GM23338 (cell line): ENCODE results near the gene PUS7. TPM values are rescaled to one million over a fixed set of nuclear protein-coding genes. Genes with fewer than 3 reads are reported as not detected.

Experiments used
- ATAC-seq: fragments of 200-7000 bp; cut with Tn5 transposase; 3 replicates; pipeline ENCODE4 v1.9.1; 2020
- DNase-seq: peaks from one replicate; pipeline ENCODE4 v3.0.0-alpha.2; 2015; ENCODE audit warnings: low spot score
- H2AFZ ChIP-seq: fragments of 200-600 bp; sonication (generic); 2 replicates; pipeline ENCODE4 v1.8.0; 2016; ENCODE audit warnings: antibody characterized with exemption, mild to moderate bottlenecking, moderate library complexity
- H3F3A ChIP-seq: fragments of 200-600 bp; sonication (generic); replicated peaks from 2 replicates; pipeline ENCODE4 v1.8.0; 2017; ENCODE audit warnings: antibody characterized with exemption, mixed run types, low read depth
- H3K27ac ChIP-seq: fragments of 200-600 bp; sonication (generic); 2 replicates; pipeline ENCODE4 v1.6.1; 2016; ENCODE audit warnings: low read depth
- H3K27me3 ChIP-seq: fragments of 200-600 bp; sonication (generic); 2 replicates; pipeline ENCODE4 v1.8.0; 2016; ENCODE audit warnings: mild to moderate bottlenecking, mixed run types, moderate library complexity; ENCODE audit not compliant: insufficient read depth
- H3K36me3 ChIP-seq: fragments of 200-600 bp; sonication (generic); 2 replicates; pipeline ENCODE4 v1.8.0; 2016; ENCODE audit warnings: mild to moderate bottlenecking; ENCODE audit not compliant: insufficient read depth
- H3K4me1 ChIP-seq: fragments of 200-600 bp; sonication (generic); 2 replicates; pipeline ENCODE4 v1.8.0; 2016; ENCODE audit warnings: mild to moderate bottlenecking, moderate library complexity; ENCODE audit not compliant: insufficient read depth
- H3K4me2 ChIP-seq: fragments of 200-600 bp; sonication (generic); 2 replicates; pipeline ENCODE4 v1.7.1; 2017; ENCODE audit warnings: mixed run types
- H3K4me3 ChIP-seq: fragments of 200-600 bp; sonication (generic); 2 replicates; pipeline ENCODE4 v1.6.1; 2016; ENCODE audit warnings: mixed run types
- H3K79me2 ChIP-seq: fragments of 200-600 bp; sonication (generic); replicated peaks from 2 replicates; pipeline ENCODE4 v1.8.0; 2017; ENCODE audit warnings: mild to moderate bottlenecking; ENCODE audit not compliant: insufficient read depth
- H3K9me2 ChIP-seq: fragments of 200-600 bp; sonication (generic); 2 replicates; pipeline ENCODE4 v1.8.0; 2017; ENCODE audit not compliant: insufficient read depth
- H4K20me1 ChIP-seq: fragments of 200-600 bp; sonication (generic); replicated peaks from 2 replicates; pipeline ENCODE4 v1.8.0; 2017; ENCODE audit warnings: mild to moderate bottlenecking; ENCODE audit not compliant: insufficient read depth
- H3K27ac Mint-ChIP-seq: 2 replicates; pipeline ENCODE4 v1.8.0; 2020; ENCODE audit warnings: inconsistent platforms, mild to moderate bottlenecking, moderate library complexity, mixed read lengths
- H3K27me3 Mint-ChIP-seq: 3 replicates; pipeline ENCODE4 v1.8.0; 2022; ENCODE audit warnings: low read depth, mild to moderate bottlenecking, moderate library complexity, mixed read lengths, inconsistent platforms; ENCODE audit not compliant: insufficient read depth, poor library complexity
- H3K36me3 Mint-ChIP-seq: 3 replicates; pipeline ENCODE4 v1.8.0; 2021; ENCODE audit warnings: low read depth, mild to moderate bottlenecking, inconsistent platforms, moderate library complexity, mixed read lengths
- H3K4me1 Mint-ChIP-seq: 3 replicates; pipeline ENCODE4 v1.8.0; 2020; ENCODE audit warnings: mild to moderate bottlenecking, inconsistent platforms, mixed read lengths
- H3K4me3 Mint-ChIP-seq: 3 replicates; pipeline ENCODE4 v1.8.0; 2021; ENCODE audit warnings: moderate library complexity, mild to moderate bottlenecking, inconsistent platforms, mixed read lengths
- H3K9me3 Mint-ChIP-seq: 3 replicates; pipeline ENCODE4 v1.8.0; 2020; ENCODE audit warnings: moderate library complexity, mild to moderate bottlenecking, inconsistent platforms, mixed read lengths
- CREB1 ChIP-seq: fragments of 250-450 bp; sonication (Bioruptor Pico); IDR thresholded peaks from 2 replicates; pipeline ENCODE4 v1.5.0; 2020; ENCODE audit warnings: low read depth, mild to moderate bottlenecking, moderate library complexity
- CTCF ChIP-seq, 2 experiments: fragments of 200-600 bp in 1 of 2; sonication (generic) in 1 of 2; conservative IDR thresholded peaks; 2 replicates each; pipeline versions ENCODE4 v1.5.1 to v1.6.1; 2016 to 2017; ENCODE audit warnings: antibody characterized with exemption in 2 of 2, low read depth in 2 of 2, mild to moderate bottlenecking in 2 of 2, moderate library complexity in 1 of 2
- EZH2 ChIP-seq: fragments of 200-600 bp; sonication (generic); IDR thresholded peaks from one replicate; pipeline ENCODE4 v1.8.0; 2017; ENCODE audit warnings: antibody characterized with exemption, mild to moderate bottlenecking, low read depth; ENCODE audit not compliant: unreplicated experiment
- EZH2phosphoT487 ChIP-seq: fragments of 200-600 bp; sonication (generic); IDR thresholded peaks from one replicate; pipeline ENCODE4 v1.8.1; 2018; ENCODE audit warnings: antibody characterized with exemption; ENCODE audit not compliant: unreplicated experiment
- JUNB ChIP-seq: IDR thresholded peaks from one replicate; pipeline ENCODE4 v1.6.1; 2016; ENCODE audit warnings: antibody characterized with exemption; ENCODE audit not compliant: unreplicated experiment
- NANOG ChIP-seq: IDR thresholded peaks from 2 replicates; pipeline ENCODE4 v1.6.1; 2016; ENCODE audit warnings: antibody characterized with exemption, borderline replicate concordance
- POLR2AphosphoS5 ChIP-seq: IDR thresholded peaks from 2 replicates; pipeline ENCODE4 v1.6.1; 2016; ENCODE audit warnings: antibody characterized with exemption, low read depth
- STAT1 ChIP-seq: IDR thresholded peaks from one replicate; pipeline ENCODE4 v1.6.1; 2016; ENCODE audit warnings: antibody characterized with exemption; ENCODE audit not compliant: unreplicated experiment
- ZNF114 ChIP-seq: fragments of 250-450 bp; sonication (Bioruptor Pico); IDR thresholded peaks from 2 replicates; pipeline ENCODE4 v1.5.0; 2020; ENCODE audit warnings: mild to moderate bottlenecking, moderate library complexity
- ZNF331 ChIP-seq: fragments of 250-450 bp; sonication (Bioruptor Pico); IDR thresholded peaks from 2 replicates; pipeline ENCODE4 v1.5.0; 2020; ENCODE audit warnings: low read depth, mild to moderate bottlenecking, moderate library complexity
- ZNF462 ChIP-seq: fragments of 250-450 bp; sonication (Bioruptor Pico); IDR thresholded peaks from 2 replicates; pipeline ENCODE4 v1.5.0; 2020; ENCODE audit warnings: mild to moderate bottlenecking, moderate library complexity
- polyA plus RNA-seq: library from polyadenylated mRNA; unstranded; fragments of >200 nt; fragmentation: Nextera tagmentation; extraction: Ambion mirVana; gene quantifications from 2 replicates; pipeline ENCODE4 v1.2.1, GENCODE V29; 2016
- total RNA-seq: library from RNA; depleted of rRNA; stranded (reverse); fragments of >200 nt; shearing (Covaris generic); gene quantifications from 2 replicates; pipeline ENCODE4 v1.2.3, GENCODE V29; 2014
- TF ChIP-seq, protein P1 (sequence below): IDR thresholded peaks from one replicate; pipeline ENCODE4 v1.6.1; 2018; ENCODE audit warnings: antibody characterized with exemption; ENCODE audit not compliant: unreplicated experiment
- TF ChIP-seq, protein P2 (sequence below): IDR thresholded peaks from 2 replicates; pipeline ENCODE4 v1.6.1; 2016; ENCODE audit warnings: antibody characterized with exemption

The PUS7 gene
- total and polyA plus RNA-seq, 2 experiments from 2014 or later = 34.8 to 62.2 TPM

DNA sequence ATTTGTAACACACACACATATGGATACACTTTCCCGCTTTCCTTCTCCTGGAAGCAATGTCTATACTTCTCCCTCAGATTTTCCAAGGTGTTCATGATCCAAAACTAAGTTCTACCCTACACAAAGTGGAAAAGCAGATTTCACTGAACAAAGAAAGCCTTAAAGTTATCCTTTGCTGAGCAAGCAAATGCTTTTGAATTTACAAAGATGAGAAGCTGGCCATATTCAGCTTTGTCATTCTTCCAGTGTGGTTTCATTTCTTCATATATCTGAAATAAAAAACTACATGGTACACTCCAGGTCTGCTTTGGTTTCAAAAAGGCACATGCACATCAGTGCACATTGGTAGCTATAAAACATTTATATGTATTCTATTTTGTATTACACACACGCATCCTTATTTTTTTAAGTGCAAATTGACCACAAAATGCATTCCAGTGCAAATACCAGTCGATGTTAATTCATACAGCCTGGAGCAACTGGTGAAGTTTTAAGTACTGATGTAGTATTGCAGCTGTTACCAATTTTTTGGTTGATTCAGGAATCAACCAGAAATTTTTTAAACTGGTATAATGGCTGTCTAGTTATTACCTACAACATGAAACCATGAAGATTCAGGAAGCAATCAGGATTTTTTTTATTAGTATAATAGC is 67.8 kb downstream of the PUS7 start:
- Histone ChIP-seq H3F3A (peaks cover 5% of the 10 kb centered on the region; the same call in 1 of the 2 replicates), H3K4me1 (no peaks in the 10 kb centered on the region), H2AFZ (no peak overlapping the region), H3K27me3 (no peaks in the 10 kb centered on the region), H3K9me2 (no peaks in the 10 kb centered on the region; the same call in 1 of the 2 replicates), H3K36me3 (peaks cover 14% of the 10 kb centered on the region; the same call in 1 of the 2 replicates), H3K4me2 (no peak overlapping the region), H3K79me2 (no peaks in the 10 kb centered on the region), H3K27ac (0 out of 2 replicates have a peak overlapping the region, but pooled peaks have one; percentile 53), H3K4me3 (no peak overlapping the region), H4K20me1 (0 out of 2 replicates have a peak, but pooled peaks cover 5% of the 10 kb centered on the region)
- peaks cover 28% of the 10 kb centered on the region for H3K36me3 Mint-ChIP-seq
- DNase-seq = no peak
- H3K4me3 Mint-ChIP-seq = no peak overlapping the region
- no peaks in the 10 kb centered on the region for H3K4me1 Mint-ChIP-seq
- no peaks in the 10 kb centered on the region for H3K27me3 Mint-ChIP-seq
- peak overlapping the region; percentile 41; the same call in 1 of the 2 replicates for H3K27ac Mint-ChIP-seq
- no peak for ATAC-seq
- no peak for TF ChIP-seq ZNF462 (CRISPR knock-in tag)
- TF ChIP-seq NANOG = no peak
- no peak for TF ChIP-seq JUNB
- no peak for TF ChIP-seq CTCF (conservative IDR thresholded peaks at IDR 0.05; ENCODE audit: low read depth in 2 of 2)
- TF ChIP-seq ZNF331 (CRISPR knock-in tag) = no peak
- TF ChIP-seq, protein P1, sequence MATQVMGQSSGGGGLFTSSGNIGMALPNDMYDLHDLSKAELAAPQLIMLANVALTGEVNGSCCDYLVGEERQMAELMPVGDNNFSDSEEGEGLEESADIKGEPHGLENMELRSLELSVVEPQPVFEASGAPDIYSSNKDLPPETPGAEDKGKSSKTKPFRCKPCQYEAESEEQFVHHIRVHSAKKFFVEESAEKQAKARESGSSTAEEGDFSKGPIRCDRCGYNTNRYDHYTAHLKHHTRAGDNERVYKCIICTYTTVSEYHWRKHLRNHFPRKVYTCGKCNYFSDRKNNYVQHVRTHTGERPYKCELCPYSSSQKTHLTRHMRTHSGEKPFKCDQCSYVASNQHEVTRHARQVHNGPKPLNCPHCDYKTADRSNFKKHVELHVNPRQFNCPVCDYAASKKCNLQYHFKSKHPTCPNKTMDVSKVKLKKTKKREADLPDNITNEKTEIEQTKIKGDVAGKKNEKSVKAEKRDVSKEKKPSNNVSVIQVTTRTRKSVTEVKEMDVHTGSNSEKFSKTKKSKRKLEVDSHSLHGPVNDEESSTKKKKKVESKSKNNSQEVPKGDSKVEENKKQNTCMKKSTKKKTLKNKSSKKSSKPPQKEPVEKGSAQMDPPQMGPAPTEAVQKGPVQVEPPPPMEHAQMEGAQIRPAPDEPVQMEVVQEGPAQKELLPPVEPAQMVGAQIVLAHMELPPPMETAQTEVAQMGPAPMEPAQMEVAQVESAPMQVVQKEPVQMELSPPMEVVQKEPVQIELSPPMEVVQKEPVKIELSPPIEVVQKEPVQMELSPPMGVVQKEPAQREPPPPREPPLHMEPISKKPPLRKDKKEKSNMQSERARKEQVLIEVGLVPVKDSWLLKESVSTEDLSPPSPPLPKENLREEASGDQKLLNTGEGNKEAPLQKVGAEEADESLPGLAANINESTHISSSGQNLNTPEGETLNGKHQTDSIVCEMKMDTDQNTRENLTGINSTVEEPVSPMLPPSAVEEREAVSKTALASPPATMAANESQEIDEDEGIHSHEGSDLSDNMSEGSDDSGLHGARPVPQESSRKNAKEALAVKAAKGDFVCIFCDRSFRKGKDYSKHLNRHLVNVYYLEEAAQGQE = no peak
- no peak for TF ChIP-seq STAT1
- no peak for TF ChIP-seq ZNF114 (CRISPR knock-in tag)
- TF ChIP-seq, protein P2, sequence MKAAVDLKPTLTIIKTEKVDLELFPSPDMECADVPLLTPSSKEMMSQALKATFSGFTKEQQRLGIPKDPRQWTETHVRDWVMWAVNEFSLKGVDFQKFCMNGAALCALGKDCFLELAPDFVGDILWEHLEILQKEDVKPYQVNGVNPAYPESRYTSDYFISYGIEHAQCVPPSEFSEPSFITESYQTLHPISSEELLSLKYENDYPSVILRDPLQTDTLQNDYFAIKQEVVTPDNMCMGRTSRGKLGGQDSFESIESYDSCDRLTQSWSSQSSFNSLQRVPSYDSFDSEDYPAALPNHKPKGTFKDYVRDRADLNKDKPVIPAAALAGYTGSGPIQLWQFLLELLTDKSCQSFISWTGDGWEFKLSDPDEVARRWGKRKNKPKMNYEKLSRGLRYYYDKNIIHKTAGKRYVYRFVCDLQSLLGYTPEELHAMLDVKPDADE = no peak
- TF ChIP-seq EZH2 = no peak
- no peak for TF ChIP-seq CREB1 (CRISPR knock-in tag)
- TF ChIP-seq POLR2AphosphoS5 = no peak
- no peak for TF ChIP-seq EZH2phosphoT487
- H3K9me3 Mint-ChIP-seq = no peaks in the 10 kb centered on the region
